Breast epithelium (tissue), 4 donors: ENCODE data around the gene MND1. TPM values are rescaled to one million over a fixed set of nuclear protein-coding genes. Genes with fewer than 3 reads are reported as not detected.

ENCODE experiments used
- DNase-seq, 2 donors: peaks; one replicate each; pipeline ENCODE4 v3.0.0-alpha.2; 2019; ENCODE audit warnings: low spot score in 2 of 2
- H3K27ac ChIP-seq, 2 donors: fragments of 200-600 bp; sonication (generic) in 1 of 2; one replicate each; pipeline ENCODE4 v1.5.1; 2016 to 2019; ENCODE audit warnings: mild to moderate bottlenecking in 1 of 2
- H3K27me3 ChIP-seq, 2 donors: fragments of 200-600 bp; sonication (generic) in 1 of 2; one replicate each; pipeline versions ENCODE4 v1.5.1 to v1.6.0; 2017 to 2019; ENCODE audit warnings: control low read depth in 1 of 2, mild to moderate bottlenecking in 1 of 2
- H3K36me3 ChIP-seq: fragments of 200-600 bp; one replicate; pipeline ENCODE4 v1.5.1; 2019
- H3K4me1 ChIP-seq, 2 donors: fragments of 200-600 bp; sonication (generic); one replicate each; pipeline ENCODE4 v1.5.1; 2016 to 2019; ENCODE audit warnings: control low read depth in 1 of 2
- H3K4me3 ChIP-seq, 3 donors: fragments of 200-600 bp; sonication (generic); 1 replicate in 2 of 3; 2 replicates in 1 of 3; pipeline ENCODE4 v1.5.1; 2016 to 2019; ENCODE audit warnings: mild to moderate bottlenecking in 3 of 3, moderate library complexity in 2 of 3
- H3K9me3 ChIP-seq, 2 donors: fragments of 200-600 bp; sonication (generic) in 1 of 2; one replicate each; pipeline ENCODE4 v1.5.1; 2016 to 2019; ENCODE audit warnings: control low read depth in 1 of 2
- POLR2A ChIP-seq: fragments of 450-650 bp; IDR thresholded peaks from one replicate; pipeline ENCODE4 v1.6.1; 2016; ENCODE audit warnings: antibody characterized with exemption, mild to moderate bottlenecking, moderate library complexity
- POLR2AphosphoS5 ChIP-seq, 3 donors: sonication (generic); formaldehyde crosslinking; IDR thresholded peaks; one replicate each; pipeline ENCODE4 v1.6.1; 2017; ENCODE audit warnings: antibody characterized with exemption in 3 of 3
- intact Hi-C: fragments of 100-400 bp; cut with DNase I; formaldehyde crosslinking; loops from one replicate; pipeline ENCODE4 v1.15.1; 2023; ENCODE audit warnings: low total_unique reads
- total RNA-seq, 3 donors: library from RNA; depleted of rRNA; stranded (reverse); fragments of >200 nt; gene quantifications; one replicate each; pipeline ENCODE4 v1.1.0, GENCODE V29; 2016
- TF ChIP-seq, protein P1 (sequence below), 3 donors: fragments of 450-650 bp; IDR thresholded peaks; one replicate each; pipeline ENCODE4 v1.5.1; 2016 to 2017; ENCODE audit warnings: antibody characterized with exemption in 3 of 3, mild to moderate bottlenecking in 3 of 3, moderate library complexity in 3 of 3

MND1 gene
- total RNA-seq, 3 donors from 2014 or later, result 0.64 TPM; not detected in 2

DNA sequence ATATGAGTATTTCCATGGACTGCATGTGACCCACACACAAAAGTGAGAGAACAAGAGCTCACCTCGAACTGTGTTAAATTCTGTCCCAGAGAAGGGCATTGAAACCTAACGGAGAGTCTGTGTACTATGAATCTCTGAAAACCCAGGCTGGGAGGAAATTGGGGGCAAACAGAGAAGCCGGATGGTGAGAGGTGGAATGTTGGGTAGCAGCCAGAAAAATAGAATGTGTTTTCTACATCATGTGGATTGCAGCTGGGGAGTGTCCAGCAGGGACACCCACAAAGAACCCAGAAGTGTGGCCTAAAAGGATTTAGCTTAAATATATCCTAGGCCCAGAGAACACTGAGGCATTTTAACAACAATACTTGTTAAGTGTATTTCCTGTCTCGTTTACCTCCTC is 38.6 kb downstream of the MND1 start:
- DNase-seq, result no peak
- Histone ChIP-seq H3K27ac (no peak overlapping the region), H3K4me3 (no peak overlapping the region), H3K9me3 (no peaks in the 10 kb centered on the region), H3K27me3 (no peaks in the 10 kb centered on the region), H3K36me3 (no peaks in the 10 kb centered on the region), H3K4me1 (no peaks in the 10 kb centered on the region)
- TF ChIP-seq POLR2A, result no peak
- TF ChIP-seq, protein P1, sequence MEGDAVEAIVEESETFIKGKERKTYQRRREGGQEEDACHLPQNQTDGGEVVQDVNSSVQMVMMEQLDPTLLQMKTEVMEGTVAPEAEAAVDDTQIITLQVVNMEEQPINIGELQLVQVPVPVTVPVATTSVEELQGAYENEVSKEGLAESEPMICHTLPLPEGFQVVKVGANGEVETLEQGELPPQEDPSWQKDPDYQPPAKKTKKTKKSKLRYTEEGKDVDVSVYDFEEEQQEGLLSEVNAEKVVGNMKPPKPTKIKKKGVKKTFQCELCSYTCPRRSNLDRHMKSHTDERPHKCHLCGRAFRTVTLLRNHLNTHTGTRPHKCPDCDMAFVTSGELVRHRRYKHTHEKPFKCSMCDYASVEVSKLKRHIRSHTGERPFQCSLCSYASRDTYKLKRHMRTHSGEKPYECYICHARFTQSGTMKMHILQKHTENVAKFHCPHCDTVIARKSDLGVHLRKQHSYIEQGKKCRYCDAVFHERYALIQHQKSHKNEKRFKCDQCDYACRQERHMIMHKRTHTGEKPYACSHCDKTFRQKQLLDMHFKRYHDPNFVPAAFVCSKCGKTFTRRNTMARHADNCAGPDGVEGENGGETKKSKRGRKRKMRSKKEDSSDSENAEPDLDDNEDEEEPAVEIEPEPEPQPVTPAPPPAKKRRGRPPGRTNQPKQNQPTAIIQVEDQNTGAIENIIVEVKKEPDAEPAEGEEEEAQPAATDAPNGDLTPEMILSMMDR (IDR thresholded peaks at IDR 0.05), result no peak
- intact Hi-C loops, result no loop called here

DNA sequence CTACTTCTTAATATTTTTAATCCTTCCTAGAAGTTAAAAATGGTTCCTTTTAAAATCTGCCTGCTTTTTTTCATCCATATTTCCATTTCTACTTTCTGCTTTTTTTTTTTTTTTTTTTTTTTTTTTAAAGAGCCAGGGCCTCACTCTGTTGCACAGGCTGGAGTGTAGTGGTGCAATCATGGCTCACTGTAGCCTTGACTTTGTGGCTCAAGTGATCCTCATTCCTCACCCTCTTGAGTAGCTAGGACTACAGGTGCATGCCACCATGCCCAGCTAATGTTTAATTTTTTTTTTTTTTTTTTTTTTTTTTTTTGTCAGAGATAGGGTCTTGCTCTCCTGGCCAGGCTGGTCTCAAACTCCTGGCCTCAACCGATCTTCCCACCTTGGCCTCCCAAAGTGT is 39.7 kb downstream of the MND1 start:
- H3K4me3 ChIP-seq, result no peak overlapping the region
- TF ChIP-seq, protein P1 (IDR thresholded peaks at IDR 0.05), result no peak
- TF ChIP-seq POLR2AphosphoS5 (IDR thresholded peaks at IDR 0.05) (no peak), POLR2A (no peak)
- no peaks in the 10 kb centered on the region for H3K4me1 ChIP-seq
- H3K36me3 ChIP-seq, result no peaks in the 10 kb centered on the region
- DNase-seq, result no peak
- H3K9me3 ChIP-seq, result no peaks in the 10 kb centered on the region
- intact Hi-C loops, result no loop called here
- no peak overlapping the region for H3K27ac ChIP-seq
- no peaks in the 10 kb centered on the region for H3K27me3 ChIP-seq

DNA sequence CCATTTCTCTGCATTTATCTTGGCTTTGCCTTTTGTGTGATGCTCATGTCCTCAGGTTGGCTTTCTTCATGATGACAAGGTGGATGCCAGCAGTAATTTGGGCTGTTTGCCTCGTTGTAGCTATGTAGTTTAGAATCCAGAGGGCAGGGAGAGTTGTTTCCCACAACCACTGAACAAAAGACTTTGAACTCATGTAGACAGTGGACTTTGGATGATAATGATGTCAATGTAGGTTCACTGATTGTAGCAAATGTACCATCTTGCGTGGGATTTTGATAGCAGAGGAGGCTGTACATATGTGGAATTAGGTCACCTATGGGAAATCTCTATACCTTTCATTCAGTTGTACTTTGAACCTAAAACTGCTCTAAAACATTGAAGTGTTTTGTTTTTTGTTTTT is 41.3 kb downstream of the MND1 start:
- intact Hi-C loops, result no loop called here
- no peaks in the 10 kb centered on the region for H3K36me3 ChIP-seq
- TF ChIP-seq, protein P1 (IDR thresholded peaks at IDR 0.05), result no peak
- no peak for TF ChIP-seq POLR2AphosphoS5 (IDR thresholded peaks at IDR 0.05)
- no peak for TF ChIP-seq POLR2A
- no peak overlapping the region for H3K4me3 ChIP-seq
- H3K9me3 ChIP-seq, result no peaks in the 10 kb centered on the region
- no peak for DNase-seq
- H3K27me3 ChIP-seq, result no peaks in the 10 kb centered on the region
- H3K27ac ChIP-seq, result no peak overlapping the region
- H3K4me1 ChIP-seq, result no peaks in the 10 kb centered on the region

DNA sequence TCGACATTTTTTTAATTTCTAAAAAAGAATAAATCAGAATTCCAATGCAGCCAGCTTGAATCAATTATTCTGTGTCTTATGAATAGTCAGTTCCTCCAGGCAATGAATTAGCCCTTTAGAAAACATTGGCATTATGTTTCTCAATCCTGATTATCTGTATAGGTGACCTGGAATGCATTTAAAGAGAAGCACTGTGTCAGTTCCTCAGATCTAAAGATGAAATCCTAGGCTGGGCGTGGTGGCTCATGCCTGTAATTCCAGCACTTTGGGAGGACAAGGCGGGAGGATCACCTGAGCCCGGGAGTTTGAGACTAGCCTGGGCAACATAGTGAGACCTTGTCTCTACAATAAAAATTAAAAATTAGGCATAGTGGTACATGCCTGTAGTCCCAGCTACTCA is 43.5 kb downstream of the MND1 start:
- no peak for DNase-seq
- no peak overlapping the region for H3K27ac ChIP-seq
- TF ChIP-seq POLR2AphosphoS5 (IDR thresholded peaks at IDR 0.05), result no peak
- TF ChIP-seq, protein P1 (IDR thresholded peaks at IDR 0.05), result no peak
- no peak for TF ChIP-seq POLR2A
- no peaks in the 10 kb centered on the region for H3K9me3 ChIP-seq
- intact Hi-C loops, result no loop called here
- H3K4me1 ChIP-seq, result no peaks in the 10 kb centered on the region
- H3K27me3 ChIP-seq, result no peaks in the 10 kb centered on the region
- no peaks in the 10 kb centered on the region for H3K36me3 ChIP-seq
- no peak overlapping the region for H3K4me3 ChIP-seq

DNA sequence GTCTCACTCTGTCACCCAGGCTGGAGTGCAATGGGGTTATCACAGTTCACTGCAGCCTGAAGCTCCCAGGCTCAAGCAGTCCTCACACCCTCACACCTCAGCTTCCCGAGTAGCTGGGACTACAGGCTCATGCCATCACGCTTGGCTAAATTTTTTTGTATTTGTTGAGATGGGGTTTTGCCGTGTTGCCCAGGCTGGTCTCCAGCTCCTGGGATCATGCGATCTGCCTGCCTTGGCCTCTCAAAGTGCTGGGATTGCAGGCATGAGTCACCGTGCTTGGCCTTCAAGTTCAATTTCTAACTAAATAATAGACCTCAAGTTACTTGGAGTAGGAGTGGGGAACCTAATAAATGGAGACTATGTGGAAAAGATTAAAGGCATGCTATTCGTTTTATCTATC is 48.9 kb downstream of the MND1 start:
- Histone ChIP-seq H3K27ac (no peak overlapping the region), H3K4me3 (no peak overlapping the region), H3K9me3 (no peaks in the 10 kb centered on the region), H3K4me1 (no peaks in the 10 kb centered on the region), H3K27me3 (no peaks in the 10 kb centered on the region), H3K36me3 (no peaks in the 10 kb centered on the region)
- intact Hi-C loops, result no loop called here
- no peak for DNase-seq
- TF ChIP-seq POLR2AphosphoS5 (IDR thresholded peaks at IDR 0.05) (no peak), POLR2A (no peak)
- TF ChIP-seq, protein P1 (IDR thresholded peaks at IDR 0.05), result no peak
